GM19467 (cell line): ENCODE results near the gene LAMB1.
A peak's percentile ranks its signal among the peaks of the same experiment; 100 is the strongest.
"Not testable (repeated sequence)": the region's sequence is repeated elsewhere in the genome, so short reads cannot be mapped to it uniquely, and the experiment has no call there.

Experiments used
- ATAC-seq: cut with Tn5 transposase; IDR thresholded peaks from one replicate; pipeline ENCODE4 v1.9.1; 2021; ENCODE audit warnings: mild to moderate bottlenecking, moderate library complexity; ENCODE audit not compliant: unreplicated experiment

Gene LAMB1

GRCh38 chr7:107922886-107923285, 80.1 kb downstream of the LAMB1 start:
- no peak for ATAC-seq

- ATAC-seq: not testable (repeated sequence)
Measured at GRCh38 chr7:107921826-107922225, 81.1 kb downstream of the LAMB1 start.

GRCh38 chr7:107920048-107920772, 82.8 kb downstream of the LAMB1 start:
- no peak for ATAC-seq

GRCh38 chr7:107918948-107919347, 84.0 kb downstream of the LAMB1 start:
- ATAC-seq: no peak

GRCh38 chr7:107917763-107918651, 85.0 kb downstream of the LAMB1 start:
- peak; percentile 66 for ATAC-seq

GRCh38 chr7:107915541-107915940, 87.4 kb downstream of the LAMB1 start:
- ATAC-seq: no peak

GRCh38 chr7:107914831-107915230, 88.1 kb downstream of the LAMB1 start:
- no peak for ATAC-seq

GRCh38 chr7:107913851-107914250, 89.1 kb downstream of the LAMB1 start:
- ATAC-seq: no peak

- no peak for ATAC-seq
Measured at GRCh38 chr7:107911981-107912380, 91.0 kb downstream of the LAMB1 start.

- no peak for ATAC-seq
Measured at GRCh38 chr7:107909445-107909844, 93.5 kb downstream of the LAMB1 start.

GRCh38 chr7:107907790-107908189, 95.2 kb downstream of the LAMB1 start:
- ATAC-seq: no peak

- no peak for ATAC-seq
Measured at GRCh38 chr7:107902381-107902780, 100.6 kb downstream of the LAMB1 start.

- ATAC-seq: no peak
Measured at GRCh38 chr7:107900496-107901015, 102.4 kb downstream of the LAMB1 start.

- ATAC-seq: no peak
Measured at GRCh38 chr7:107898997-107899594, 103.9 kb downstream of the LAMB1 start.

GRCh38 chr7:107892367-107892741, 110.6 kb downstream of the LAMB1 start:
- ATAC-seq: not testable (repeated sequence)

- ATAC-seq: peak; percentile 11
Measured at GRCh38 chr7:107891636-107892366, 111.2 kb downstream of the LAMB1 start.

- peak; percentile 99 for ATAC-seq
Measured at GRCh38 chr7:107890962-107891635, 111.9 kb downstream of the LAMB1 start, which contains the start of gene DLD. DLD (plus strand) TSS chr7:107891183; CDS start chr7:107891251, 68 bp downstream.

GRCh38 chr7:107890493-107890961, 112.4 kb downstream of the LAMB1 start:
- peak; percentile 4 for ATAC-seq

GRCh38 chr7:107889992-107890391, 113.0 kb downstream of the LAMB1 start:
- ATAC-seq: no peak

- not testable (repeated sequence) for ATAC-seq
Measured at GRCh38 chr7:107887827-107888226, 115.1 kb downstream of the LAMB1 start.
